GM12878 (cell line): ENCODE data around the gene TRUB1. TPM values are rescaled to one million over a fixed set of nuclear protein-coding genes. Genes with fewer than 3 reads are reported as not detected.

ENCODE experiments used
- ATAC-seq: fragments of 200-7000 bp; cut with Tn5 transposase; 3 replicates; pipeline ENCODE4 v1.9.1; 2020; ENCODE audit warnings: mild to moderate bottlenecking, moderate library complexity
- BruUV-seq: library from RNA; stranded (reverse); fragments of 400-500 nt; replicated peaks from 2 replicates; lab custom pipeline; 2021; lab: Mats Ljungman, UMichigan
- CTCF ChIA-PET: fragments of 300-600 bp; sonication (Branson Sonifier 250); formaldehyde crosslinking; extraction: SDS; loops from one replicate; lab custom pipeline; 2021; ENCODE audit warnings: inconsistent platforms; lab: Yijun Ruan, JAX
- POLR2A ChIA-PET: fragments of 350-600 bp; formaldehyde crosslinking; extraction: SDS; loops from one replicate; lab custom pipeline; 2021; ENCODE audit warnings: inconsistent platforms; lab: Charles Lee
- RAD21 ChIA-PET: fragments of 300-600 bp; sonication (Branson Sonifier 250); formaldehyde crosslinking; loops from one replicate; lab custom pipeline; 2023; ENCODE audit warnings: antibody characterized with exemption; ENCODE audit not compliant: unreplicated experiment; lab: Charles Lee
- SMC1A ChIA-PET: fragments of 300-600 bp; sonication (Branson Sonifier 250); formaldehyde crosslinking; loops from one replicate; lab custom pipeline; 2023; ENCODE audit not compliant: unreplicated experiment, uncharacterized antibody; lab: Charles Lee
- DNase-seq: peaks from one replicate; pipeline ENCODE4 v3.0.0-alpha.2; 2011; ENCODE audit warnings: low read depth, low spot score
- FAIRE-seq: peaks from 3 replicates; lab custom pipeline; 2011; peaks lifted over from hg19 to GRCh38; lab: Jason Lieb, UNC
- H2AFZ ChIP-seq: 2 replicates; pipeline ENCODE4 v1.6.0; 2011; ENCODE audit warnings: low read depth, low read length, control low read depth; ENCODE audit not compliant: control insufficient read depth
- H3K27ac ChIP-seq: 2 replicates; pipeline ENCODE4 v1.5.1; 2011; ENCODE audit warnings: control low read depth; ENCODE audit not compliant: control insufficient read depth, insufficient read depth
- H3K27me3 ChIP-seq, 2 experiments: replicated peaks in 1 of 2; 2 replicates each; pipeline versions ENCODE4 v1.6.0 to v1.6.1; 2011; ENCODE audit warnings: low read length in 1 of 2; ENCODE audit not compliant: control insufficient read depth in 2 of 2, insufficient read depth in 2 of 2
- H3K36me3 ChIP-seq, 2 experiments: 2 replicates each; pipeline ENCODE4 v1.5.1; 2011; ENCODE audit warnings: low read length in 1 of 2; ENCODE audit not compliant: control insufficient read depth in 2 of 2, insufficient read depth in 2 of 2
- H3K4me1 ChIP-seq: 2 replicates; pipeline ENCODE4 v1.6.1; 2011; ENCODE audit warnings: mild to moderate bottlenecking, low read length, moderate library complexity, mixed read lengths; ENCODE audit not compliant: control insufficient read depth, insufficient read depth
- H3K4me2 ChIP-seq: 2 replicates; pipeline ENCODE4 v1.6.0; 2011; ENCODE audit warnings: control low read depth; ENCODE audit not compliant: control insufficient read depth, insufficient read depth
- H3K4me3 ChIP-seq: fragments of 200-600 bp; sonication (generic); 2 replicates; pipeline ENCODE4 v1.5.1; 2016
- H3K79me2 ChIP-seq: 2 replicates; pipeline ENCODE4 v1.6.0; 2011; ENCODE audit warnings: low read length; ENCODE audit not compliant: control insufficient read depth, insufficient read depth
- H3K9ac ChIP-seq: 2 replicates; pipeline ENCODE4 v1.8.0; 2011; ENCODE audit warnings: low read length, control low read depth, mixed read lengths; ENCODE audit not compliant: control insufficient read depth, insufficient read depth
- H3K9me3 ChIP-seq: replicated peaks from 3 replicates; pipeline ENCODE4 v1.5.1; 2011; ENCODE audit warnings: mild to moderate bottlenecking, low read length; ENCODE audit not compliant: control insufficient read depth, insufficient read depth
- H4K20me1 ChIP-seq: 2 replicates; pipeline ENCODE4 v1.6.0; 2011; ENCODE audit not compliant: control insufficient read depth, insufficient read depth
- CBX5 ChIP-seq: sonication (generic); IDR thresholded peaks from 2 replicates; pipeline ENCODE4 v1.6.1; 2016; ENCODE audit warnings: low read depth, moderate library complexity, mild to moderate bottlenecking, inconsistent platforms
- CHD4 ChIP-seq: fragments of 200-600 bp; sonication (generic); IDR thresholded peaks from 2 replicates; pipeline ENCODE4 v1.6.1; 2016; ENCODE audit warnings: mild to moderate bottlenecking
- IRF4 ChIP-seq: IDR thresholded peaks from 2 replicates; pipeline ENCODE4 v1.6.1; 2011; ENCODE audit warnings: low read depth, low read length
- JUND ChIP-seq: IDR thresholded peaks from 2 replicates; pipeline ENCODE4 v1.6.1; 2012; ENCODE audit warnings: low read depth, mild to moderate bottlenecking, low read length, improper control_type of control experiment, moderate library complexity
- NR2C2 ChIP-seq: IDR thresholded peaks from 2 replicates; pipeline ENCODE4 v1.6.1; 2011; ENCODE audit warnings: borderline replicate concordance, low read depth; ENCODE audit not compliant: control insufficient read depth, insufficient read length
- PAX5 ChIP-seq: IDR thresholded peaks from 2 replicates; pipeline ENCODE4 v1.6.1; 2011; ENCODE audit warnings: low read depth, low read length, borderline replicate concordance
- POLR2AphosphoS5 ChIP-seq: IDR thresholded peaks from 2 replicates; pipeline ENCODE4 v1.6.1; 2011; ENCODE audit warnings: mild to moderate bottlenecking, low read length, inconsistent platforms
- YBX1 ChIP-seq: fragments of 450-650 bp; IDR thresholded peaks from 2 replicates; pipeline ENCODE4 v1.6.1; 2016; ENCODE audit warnings: antibody characterized with exemption
- ZNF207 ChIP-seq: fragments of 450-650 bp; IDR thresholded peaks from 2 replicates; pipeline ENCODE4 v1.6.1; 2014; ENCODE audit warnings: antibody characterized with exemption, mild to moderate bottlenecking, borderline replicate concordance
- WGBS: methylation state at CpG from one replicate; pipeline ENCODE4 v1.1.6; 2016; ENCODE audit warnings: low lambda C conversion rate; ENCODE audit not compliant: insufficient replicate concordance, insufficient coverage; ENCODE audit errors: missing lambda C conversion rate; 5-methylcytosine and 5-hydroxymethylcytosine counted together
- in situ Hi-C: fragments of 300-500 bp; cut with MboI; formaldehyde crosslinking; loops from 9 replicates; pipeline ENCODE4 v1.14.3; 2018; ENCODE audit warnings: mixed read lengths
- intact Hi-C: fragments of 100-400 bp; cut with micrococcal nuclease; formaldehyde crosslinking; loops from one replicate; pipeline ENCODE4 v1.14.2; 2022; ENCODE audit not compliant: unreplicated experiment
- polyA plus RNA-seq, 11 experiments: library from polyadenylated mRNA; depleted of rRNA in 4 of 11; unstranded in 6 of 11; stranded (reverse) in 5 of 11; fragments of >200 nt; fragmentation: Nextera tagmentation in 4 of 11; fragmentation: Illumina TruSeq in 1 of 11; extraction: Ambion mirVana in 4 of 11; extraction: Trizol in 1 of 11; gene quantifications; 1 replicate in 1 of 11; 2 replicates in 10 of 11; pipeline versions ENCODE4 v1.2.1 to v1.2.3, GENCODE V29; 2011 to 2016; ENCODE audit warnings: inconsistent platforms in 2 of 11, missing spikeins in 2 of 11, low read depth in 1 of 11
- total RNA-seq, 4 experiments: library from RNA; depleted of rRNA in 3 of 4; stranded (reverse); fragments of >200 nt in 3 of 4; fragmentation: Illumina TruSeq in 1 of 4; extraction: Trizol in 1 of 4; gene quantifications; 2 replicates each; pipeline versions ENCODE4 v1.2.1 to v1.2.3, GENCODE V29; 2013 to 2021
- TF ChIP-seq, protein P1 (sequence below): IDR thresholded peaks from 2 replicates; pipeline ENCODE4 v1.6.1; 2012; ENCODE audit warnings: mild to moderate bottlenecking, low read depth, low read length

Gene TRUB1
- total and polyA plus RNA-seq, 10 of the 15 experiments (the other 5 are each of a cell fraction or from before 2014, with no cell fraction given): 8.1 to 24.0 (median 15.9) TPM

DNA sequence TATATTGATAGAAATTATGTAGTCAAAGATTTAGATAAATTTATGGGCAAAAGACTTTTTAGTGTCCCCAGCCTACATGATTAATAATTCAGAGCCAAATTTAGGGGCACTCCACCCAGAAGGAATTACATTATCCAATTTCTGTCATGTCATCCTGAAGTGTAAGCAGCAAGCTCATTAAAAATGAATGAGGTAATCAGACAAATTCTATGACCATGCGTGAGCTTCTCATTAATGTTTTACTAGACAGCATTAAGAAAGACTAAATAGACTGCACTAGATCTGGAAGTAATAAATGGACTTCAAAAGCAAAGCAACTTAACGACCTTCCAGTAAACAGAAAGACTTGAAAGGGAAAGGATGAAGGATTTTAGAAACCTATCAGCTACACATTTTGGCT, 22.7 kb upstream of the TRUB1 start:
- H3K9ac ChIP-seq: no peak overlapping the region
- BruUV-seq: no TSS peak
- H3K79me2 ChIP-seq: no peaks in the 10 kb centered on the region
- no peaks in the 10 kb centered on the region for H3K27me3 ChIP-seq
- ChIA-PET CTCF (interaction anchor here (1.2 to 1.4 kb wide), 3 partner anchors 15 to 34 kb away, joined by 3 read pairs; partner anchors contain the start of gene TRUB1), SMC1A (interaction anchor here (1.3 kb wide), 1 partner anchor 87 kb away, joined by 4 read pairs; no protein-coding TSS in a partner anchor), RAD21 (no interaction called here), POLR2A (no interaction called here)
- intact Hi-C loops: no loop called here
- H2AFZ ChIP-seq: no peak overlapping the region; the same call in 1 of the 2 replicates
- no peak for TF ChIP-seq NR2C2
- TF ChIP-seq YBX1: no peak
- no peak for TF ChIP-seq ZNF207
- no peak for TF ChIP-seq CBX5
- TF ChIP-seq POLR2AphosphoS5: no peak
- no peak for TF ChIP-seq JUND
- TF ChIP-seq CHD4: no peak
- TF ChIP-seq IRF4: no peak
- TF ChIP-seq, protein P1, sequence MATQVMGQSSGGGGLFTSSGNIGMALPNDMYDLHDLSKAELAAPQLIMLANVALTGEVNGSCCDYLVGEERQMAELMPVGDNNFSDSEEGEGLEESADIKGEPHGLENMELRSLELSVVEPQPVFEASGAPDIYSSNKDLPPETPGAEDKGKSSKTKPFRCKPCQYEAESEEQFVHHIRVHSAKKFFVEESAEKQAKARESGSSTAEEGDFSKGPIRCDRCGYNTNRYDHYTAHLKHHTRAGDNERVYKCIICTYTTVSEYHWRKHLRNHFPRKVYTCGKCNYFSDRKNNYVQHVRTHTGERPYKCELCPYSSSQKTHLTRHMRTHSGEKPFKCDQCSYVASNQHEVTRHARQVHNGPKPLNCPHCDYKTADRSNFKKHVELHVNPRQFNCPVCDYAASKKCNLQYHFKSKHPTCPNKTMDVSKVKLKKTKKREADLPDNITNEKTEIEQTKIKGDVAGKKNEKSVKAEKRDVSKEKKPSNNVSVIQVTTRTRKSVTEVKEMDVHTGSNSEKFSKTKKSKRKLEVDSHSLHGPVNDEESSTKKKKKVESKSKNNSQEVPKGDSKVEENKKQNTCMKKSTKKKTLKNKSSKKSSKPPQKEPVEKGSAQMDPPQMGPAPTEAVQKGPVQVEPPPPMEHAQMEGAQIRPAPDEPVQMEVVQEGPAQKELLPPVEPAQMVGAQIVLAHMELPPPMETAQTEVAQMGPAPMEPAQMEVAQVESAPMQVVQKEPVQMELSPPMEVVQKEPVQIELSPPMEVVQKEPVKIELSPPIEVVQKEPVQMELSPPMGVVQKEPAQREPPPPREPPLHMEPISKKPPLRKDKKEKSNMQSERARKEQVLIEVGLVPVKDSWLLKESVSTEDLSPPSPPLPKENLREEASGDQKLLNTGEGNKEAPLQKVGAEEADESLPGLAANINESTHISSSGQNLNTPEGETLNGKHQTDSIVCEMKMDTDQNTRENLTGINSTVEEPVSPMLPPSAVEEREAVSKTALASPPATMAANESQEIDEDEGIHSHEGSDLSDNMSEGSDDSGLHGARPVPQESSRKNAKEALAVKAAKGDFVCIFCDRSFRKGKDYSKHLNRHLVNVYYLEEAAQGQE: no peak
- no peak for TF ChIP-seq PAX5
- 77% methylated on average over 2 of the region's 2 CpGs for WGBS
- H3K4me2 ChIP-seq: no peak overlapping the region
- no peaks in the 10 kb centered on the region for H3K36me3 ChIP-seq
- H3K9me3 ChIP-seq: no peaks in the 10 kb centered on the region
- no peak for DNase-seq
- peaks cover 3% of the 10 kb centered on the region; the same call in 1 of the 2 replicates for H3K4me1 ChIP-seq
- no peak for ATAC-seq
- no peak overlapping the region for H3K27ac ChIP-seq
- no peaks in the 10 kb centered on the region for H4K20me1 ChIP-seq
- FAIRE-seq: no peak
- in situ Hi-C loops: no loop called here
- H3K4me3 ChIP-seq: no peak overlapping the region
